HG02852 (cell line): ENCODE results near the gene ZNRF4.
"Not testable (repeated sequence)": the region's sequence is repeated elsewhere in the genome, so short reads cannot be mapped to it uniquely, and the experiment has no call there.

Source experiments
- ATAC-seq: cut with Tn5 transposase; IDR thresholded peaks from one replicate; pipeline ENCODE4 v1.9.1; 2021; ENCODE audit warnings: mild to moderate bottlenecking, moderate library complexity; ENCODE audit not compliant: unreplicated experiment

The ZNRF4 gene

GRCh38 chr19:5472286-5472685, 17.1 kb downstream of the ZNRF4 start:
- ATAC-seq: no peak

GRCh38 chr19:5473646-5474045, 18.4 kb downstream of the ZNRF4 start:
- ATAC-seq: no peak

- ATAC-seq: no peak
These were observed 22.4 kb downstream of the ZNRF4 start for GRCh38 chr19:5477451-5478215.

- ATAC-seq: no peak
These were observed 23.2 kb downstream of the ZNRF4 start for GRCh38 chr19:5478241-5478924.

GRCh38 chr19:5478925-5479588, 23.8 kb downstream of the ZNRF4 start:
- no peak for ATAC-seq

GRCh38 chr19:5479958-5480357, 24.7 kb downstream of the ZNRF4 start:
- no peak for ATAC-seq

- ATAC-seq: no peak
These were observed 25.2 kb downstream of the ZNRF4 start for GRCh38 chr19:5480427-5480836.

- no peak for ATAC-seq
These were observed 26.7 kb downstream of the ZNRF4 start for GRCh38 chr19:5481957-5482356.

- no peak for ATAC-seq
These were observed 29.4 kb downstream of the ZNRF4 start for GRCh38 chr19:5484398-5485285.

GRCh38 chr19:5485286-5485636, 30.0 kb downstream of the ZNRF4 start:
- ATAC-seq: no peak

GRCh38 chr19:5485658-5486057, 30.4 kb downstream of the ZNRF4 start:
- not testable (repeated sequence) for ATAC-seq

- no peak for ATAC-seq
These were observed 32.0 kb downstream of the ZNRF4 start for GRCh38 chr19:5487222-5487621.

GRCh38 chr19:5489551-5489950, 34.3 kb downstream of the ZNRF4 start:
- no peak for ATAC-seq

- ATAC-seq: no peak
These were observed 36.3 kb downstream of the ZNRF4 start for GRCh38 chr19:5491565-5491964.

- no peak for ATAC-seq
These were observed 37.0 kb downstream of the ZNRF4 start for GRCh38 chr19:5492281-5492634.

GRCh38 chr19:5492635-5493409, 37.6 kb downstream of the ZNRF4 start:
- ATAC-seq: no peak

- no peak for ATAC-seq
These were observed 39.6 kb downstream of the ZNRF4 start for GRCh38 chr19:5494773-5495172.

- no peak for ATAC-seq
These were observed 40.6 kb downstream of the ZNRF4 start for GRCh38 chr19:5495792-5496191.

GRCh38 chr19:5497297-5497696, 42.1 kb downstream of the ZNRF4 start:
- ATAC-seq: no peak

GRCh38 chr19:5498830-5499550, 43.8 kb downstream of the ZNRF4 start:
- ATAC-seq: no peak
